ENCODE results near the gene PSMA7.

DNA sequence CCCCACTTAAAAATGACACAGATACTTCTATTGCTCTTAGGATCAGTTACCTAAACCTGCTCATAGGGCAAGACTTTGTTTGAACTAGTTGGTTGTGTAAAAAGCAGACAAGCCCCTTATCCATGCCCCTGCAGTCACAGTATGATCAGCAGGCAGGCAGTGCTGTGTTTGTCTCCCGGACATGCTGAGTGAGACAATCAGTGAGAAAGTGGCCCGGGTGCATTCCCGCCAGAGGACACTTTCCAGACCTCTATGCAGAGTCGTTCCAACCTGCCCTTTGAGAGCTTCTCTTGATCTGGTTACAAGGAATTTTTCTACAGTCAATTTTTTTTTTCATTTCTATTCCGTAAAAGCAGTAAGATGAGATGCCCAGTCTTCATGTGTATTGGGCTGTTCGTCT, 14.7 kb downstream of the PSMA7 start:
- TF ChIP-seq POLR2A (IDR thresholded peaks at IDR 0.05; ENCODE audit: low read depth, low read length), result no peak
- TF ChIP-seq TAF1 (IDR thresholded peaks at IDR 0.05; ENCODE audit: low read depth, low read length), result no peak
- no peak for TF ChIP-seq SPI1 (IDR thresholded peaks at IDR 0.05; ENCODE audit: low read depth, low read length)
